ENCODE results near the gene DOCK1.

- no peak for TF ChIP-seq CTCF (IDR thresholded peaks at IDR 0.05)
- TF ChIP-seq POLR2A (IDR thresholded peaks at IDR 0.05) = no peak
Measured at GRCh38 chr10:127306479-127306878, 401.3 kb downstream of the DOCK1 start.

Data from breast epithelium (tissue), 3 donors.